Stimulated activated CD8-positive, alpha-beta memory T cell treated with anti-CD3 and anti-CD28 coated beads, Interleukin-4, amount 100 ng/mL, for 24 hours (primary cell): Measurements from ENCODE around the gene ZIC5.

ENCODE experiments used
- DNase-seq: peaks from one replicate; pipeline ENCODE4 v3.0.0-alpha.2; 2020; ENCODE audit warnings: low read depth

ZIC5 gene

GRCh38 chr13:99987154-99988019 lies 15.8 kb upstream of the ZIC5 start:
- DNase-seq: no peak

GRCh38 chr13:99986741-99987140 lies 15.2 kb upstream of the ZIC5 start:
- no peak for DNase-seq

- no peak for DNase-seq
These were observed 14.4 kb upstream of the ZIC5 start for GRCh38 chr13:99985886-99986527.

- no peak for DNase-seq
These were observed 13.8 kb upstream of the ZIC5 start for GRCh38 chr13:99985241-99985874.

GRCh38 chr13:99984461-99985240 lies 13.1 kb upstream of the ZIC5 start:
- no peak for DNase-seq

- no peak for DNase-seq
These were observed 12.2 kb upstream of the ZIC5 start for GRCh38 chr13:99983499-99984401.

- DNase-seq: no peak
These were observed 11.3 kb upstream of the ZIC5 start for GRCh38 chr13:99982731-99983498.

GRCh38 chr13:99982036-99982730 lies 10.6 kb upstream of the ZIC5 start:
- no peak for DNase-seq

GRCh38 chr13:99981735-99982035 lies 10.1 kb upstream of the ZIC5 start, which contains the start of gene ZIC2:
ZIC2 (plus strand) TSS chr13:99981784; CDS start chr13:99982065, 281 bp downstream.
- no peak for DNase-seq

- no peak for DNase-seq
These were observed 9.5 kb upstream of the ZIC5 start for GRCh38 chr13:99980824-99981734.

GRCh38 chr13:99980201-99980823 lies 8.7 kb upstream of the ZIC5 start:
- DNase-seq: peak; percentile 43

- DNase-seq: no peak
These were observed 8.1 kb upstream of the ZIC5 start for GRCh38 chr13:99979453-99980200.

GRCh38 chr13:99978799-99979452 lies 7.4 kb upstream of the ZIC5 start:
- DNase-seq: no peak

GRCh38 chr13:99977912-99978798 lies 6.6 kb upstream of the ZIC5 start:
- DNase-seq: no peak

GRCh38 chr13:99977334-99977911 lies 5.9 kb upstream of the ZIC5 start:
- no peak for DNase-seq

GRCh38 chr13:99976575-99976974 lies 5.0 kb upstream of the ZIC5 start:
- no peak for DNase-seq
